Glutamatergic neuron (in vitro differentiated cells): ENCODE results near the gene KLRK1. TPM values are rescaled to one million over a fixed set of nuclear protein-coding genes. Genes with fewer than 3 reads are reported as not detected.

ENCODE experiments used
- DNase-seq: peaks from one replicate; pipeline ENCODE4 v3.0.0; 2022
- H3K27ac Mint-ChIP-seq: one replicate; pipeline ENCODE4 v1.8.0; 2020; ENCODE audit warnings: mild to moderate bottlenecking, mixed read lengths, inconsistent platforms; ENCODE audit not compliant: unreplicated experiment
- H3K27me3 Mint-ChIP-seq: one replicate; pipeline ENCODE4 v1.8.0; 2020; ENCODE audit warnings: mild to moderate bottlenecking, moderate library complexity, mixed read lengths, inconsistent platforms; ENCODE audit not compliant: unreplicated experiment
- H3K36me3 Mint-ChIP-seq: one replicate; pipeline ENCODE4 v1.8.0; 2020; ENCODE audit warnings: mild to moderate bottlenecking, mixed read lengths, inconsistent platforms; ENCODE audit not compliant: unreplicated experiment
- H3K4me1 Mint-ChIP-seq: one replicate; pipeline ENCODE4 v1.8.0; 2020; ENCODE audit warnings: mild to moderate bottlenecking, low read depth, mixed read lengths, inconsistent platforms; ENCODE audit not compliant: unreplicated experiment
- H3K4me3 Mint-ChIP-seq: one replicate; pipeline ENCODE4 v1.8.0; 2020; ENCODE audit warnings: mild to moderate bottlenecking, mixed read lengths, inconsistent platforms; ENCODE audit not compliant: unreplicated experiment
- H3K9me3 Mint-ChIP-seq: one replicate; pipeline ENCODE4 v1.8.0; 2020; ENCODE audit warnings: mild to moderate bottlenecking, moderate library complexity, mixed read lengths, inconsistent platforms; ENCODE audit not compliant: unreplicated experiment
- total RNA-seq: library from RNA; stranded (reverse); fragmentation: NEBNext Ultra II Directional; extraction: Animal tissue kit (Norgen Biotek cat#: 25700); gene quantifications from one replicate; pipeline ENCODE4 v1.2.1, GENCODE V29; 2021; ENCODE audit not compliant: unreplicated experiment
- TF ChIP-seq, protein P1 (sequence below): fragments of 200-600 bp; sonication (generic); IDR thresholded peaks from one replicate; pipeline ENCODE4 v1.5.0; 2021; ENCODE audit not compliant: partially characterized antibody, unreplicated experiment

KLRK1 gene
- total RNA-seq, 1 donor from 2014 or later = not detected

- no peak overlapping the region for H3K27ac Mint-ChIP-seq
- DNase-seq = no peak
- H3K36me3 Mint-ChIP-seq = no peaks in the 10 kb centered on the region
- peaks cover 2% of the 10 kb centered on the region for H3K4me1 Mint-ChIP-seq
- TF ChIP-seq, protein P1, sequence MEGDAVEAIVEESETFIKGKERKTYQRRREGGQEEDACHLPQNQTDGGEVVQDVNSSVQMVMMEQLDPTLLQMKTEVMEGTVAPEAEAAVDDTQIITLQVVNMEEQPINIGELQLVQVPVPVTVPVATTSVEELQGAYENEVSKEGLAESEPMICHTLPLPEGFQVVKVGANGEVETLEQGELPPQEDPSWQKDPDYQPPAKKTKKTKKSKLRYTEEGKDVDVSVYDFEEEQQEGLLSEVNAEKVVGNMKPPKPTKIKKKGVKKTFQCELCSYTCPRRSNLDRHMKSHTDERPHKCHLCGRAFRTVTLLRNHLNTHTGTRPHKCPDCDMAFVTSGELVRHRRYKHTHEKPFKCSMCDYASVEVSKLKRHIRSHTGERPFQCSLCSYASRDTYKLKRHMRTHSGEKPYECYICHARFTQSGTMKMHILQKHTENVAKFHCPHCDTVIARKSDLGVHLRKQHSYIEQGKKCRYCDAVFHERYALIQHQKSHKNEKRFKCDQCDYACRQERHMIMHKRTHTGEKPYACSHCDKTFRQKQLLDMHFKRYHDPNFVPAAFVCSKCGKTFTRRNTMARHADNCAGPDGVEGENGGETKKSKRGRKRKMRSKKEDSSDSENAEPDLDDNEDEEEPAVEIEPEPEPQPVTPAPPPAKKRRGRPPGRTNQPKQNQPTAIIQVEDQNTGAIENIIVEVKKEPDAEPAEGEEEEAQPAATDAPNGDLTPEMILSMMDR = no peak
- H3K9me3 Mint-ChIP-seq = no peaks in the 10 kb centered on the region
- no peak overlapping the region for H3K4me3 Mint-ChIP-seq
- peaks cover under 1% of the 10 kb centered on the region for H3K27me3 Mint-ChIP-seq
These were observed 26.3 kb downstream of the KLRK1 start for GRCh38 chr12:10363658-10363913.

GRCh38 chr12:10362828-10363657 is 26.8 kb downstream of the KLRK1 start:
- TF ChIP-seq, protein P1 = no peak

GRCh38 chr12:10362325-10362724 is 27.5 kb downstream of the KLRK1 start:
- no peak for DNase-seq
- Mint-ChIP-seq H3K27me3 (no peaks in the 10 kb centered on the region), H3K9me3 (no peaks in the 10 kb centered on the region), H3K4me1 (peaks cover 2% of the 10 kb centered on the region), H3K4me3 (no peak overlapping the region), H3K27ac (no peak overlapping the region), H3K36me3 (no peaks in the 10 kb centered on the region)
- TF ChIP-seq, protein P1 = no peak

More at GRCh38 chr12:10362828-10363657, 26.8 kb downstream of the KLRK1 start:
- Mint-ChIP-seq H3K4me1 (peaks cover 2% of the 10 kb centered on the region), H3K4me3 (no peak overlapping the region), H3K27me3 (no peaks in the 10 kb centered on the region), H3K36me3 (no peaks in the 10 kb centered on the region), H3K9me3 (no peaks in the 10 kb centered on the region), H3K27ac (no peak overlapping the region)
- no peak for DNase-seq

GRCh38 chr12:10361622-10362021 is 28.2 kb downstream of the KLRK1 start:
- TF ChIP-seq, protein P1 = no peak
- H3K27me3 Mint-ChIP-seq = no peaks in the 10 kb centered on the region
- H3K27ac Mint-ChIP-seq = no peak overlapping the region
- DNase-seq = no peak
- H3K4me1 Mint-ChIP-seq = peaks cover 2% of the 10 kb centered on the region
- no peaks in the 10 kb centered on the region for H3K36me3 Mint-ChIP-seq
- H3K4me3 Mint-ChIP-seq = no peak overlapping the region
- no peaks in the 10 kb centered on the region for H3K9me3 Mint-ChIP-seq

DNA sequence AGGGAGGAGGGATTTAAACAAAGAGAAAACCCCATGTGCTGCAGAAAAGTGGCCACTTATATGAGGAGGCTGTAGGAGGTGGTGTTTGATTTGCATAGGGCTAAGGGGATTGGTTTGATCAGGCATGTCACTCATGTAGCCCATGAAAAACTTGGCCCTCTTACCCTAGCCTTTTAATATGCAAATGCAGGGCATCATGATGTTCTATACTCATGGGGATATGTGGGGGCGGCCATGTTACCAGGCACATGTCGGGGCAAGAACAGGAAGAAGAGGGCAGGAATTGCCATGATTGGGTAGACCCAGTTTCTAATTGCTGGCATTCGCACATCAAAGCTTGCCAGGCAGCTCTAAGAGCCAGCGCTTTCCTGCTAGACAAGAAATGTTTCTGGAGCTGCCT is 28.8 kb downstream of the KLRK1 start:
- TF ChIP-seq, protein P1 = no peak
- peaks cover 2% of the 10 kb centered on the region for H3K4me1 Mint-ChIP-seq
- H3K27ac Mint-ChIP-seq = no peak overlapping the region
- no peaks in the 10 kb centered on the region for H3K27me3 Mint-ChIP-seq
- no peak for DNase-seq
- H3K9me3 Mint-ChIP-seq = no peaks in the 10 kb centered on the region
- no peak overlapping the region for H3K4me3 Mint-ChIP-seq
- no peaks in the 10 kb centered on the region for H3K36me3 Mint-ChIP-seq
